CD4-positive, alpha-beta T cell (primary cell): Measurements from ENCODE around the gene OR51E1. TPM values are rescaled to one million over a fixed set of nuclear protein-coding genes. Genes with fewer than 3 reads are reported as not detected.

ENCODE experiments used
- ATAC-seq: fragments of 200-7000 bp; cut with Tn5 transposase; one replicate; pipeline ENCODE4 v1.10.0; 2022; ENCODE audit warnings: mild to moderate bottlenecking; ENCODE audit not compliant: poor library complexity
- CTCF ChIA-PET: fragments of 350-600 bp; sonication (Branson Sonifier 250); formaldehyde crosslinking; loops from one replicate; lab custom pipeline; 2021; ENCODE audit warnings: antibody characterized with exemption, inconsistent platforms; lab: Charles Lee
- POLR2A ChIA-PET: fragments of 350-600 bp; sonication (Branson Sonifier 250); formaldehyde crosslinking; loops from one replicate; lab custom pipeline; 2021; ENCODE audit warnings: antibody characterized with exemption, inconsistent platforms; lab: Charles Lee
- DNase-seq, 14 experiments: peaks; one replicate each; pipeline ENCODE4 v3.0.0-alpha.2; 2013 to 2020; ENCODE audit warnings: mixed read lengths in 2 of 14
- H3K27ac ChIP-seq, 2 donors: one replicate each; pipeline versions ENCODE4 v1.5.1 to v1.7.0; 2013; ENCODE audit warnings: low read length in 2 of 2, low read depth in 1 of 2, mild to moderate bottlenecking in 1 of 2
- H3K27me3 ChIP-seq, 2 experiments: 1 replicate in 1 of 2; 2 replicates in 1 of 2; pipeline versions ENCODE4 v1.6.1 to v1.7.0; 2013; ENCODE audit warnings: low read length in 2 of 2, control low read depth in 1 of 2, mild to moderate bottlenecking in 1 of 2, moderate library complexity in 1 of 2; ENCODE audit not compliant: insufficient read depth in 2 of 2, control insufficient read depth in 1 of 2
- H3K36me3 ChIP-seq: one replicate; pipeline ENCODE4 v1.6.1; 2013; ENCODE audit warnings: low read length, control low read depth; ENCODE audit not compliant: insufficient read depth
- H3K4me1 ChIP-seq: one replicate; pipeline ENCODE4 v1.6.1; 2013; ENCODE audit warnings: low read length, control low read depth; ENCODE audit not compliant: insufficient read depth
- H3K4me3 ChIP-seq: one replicate; pipeline ENCODE4 v1.5.1; 2013; ENCODE audit warnings: mild to moderate bottlenecking, low read length, moderate library complexity
- H3K9me3 ChIP-seq, 2 experiments: 1 replicate in 1 of 2; 2 replicates in 1 of 2; pipeline versions ENCODE4 v1.6.1 to v1.7.0; 2013; ENCODE audit warnings: low read length in 2 of 2, mild to moderate bottlenecking in 2 of 2, control low read depth in 1 of 2, moderate library complexity in 1 of 2; ENCODE audit not compliant: control insufficient read depth in 1 of 2, insufficient read depth in 1 of 2
- H3K27ac Mint-ChIP-seq: one replicate; pipeline ENCODE4 v1.8.0; 2020; ENCODE audit warnings: mixed read lengths
- H3K27me3 Mint-ChIP-seq: one replicate; pipeline ENCODE4 v1.8.0; 2021; ENCODE audit warnings: mixed read lengths
- H3K36me3 Mint-ChIP-seq: one replicate; pipeline ENCODE4 v1.8.0; 2021; ENCODE audit warnings: low read depth, mixed read lengths
- H3K4me1 Mint-ChIP-seq: one replicate; pipeline ENCODE4 v1.8.0; 2021; ENCODE audit warnings: low read depth, mixed read lengths
- H3K4me3 Mint-ChIP-seq: one replicate; pipeline ENCODE4 v1.8.0; 2020; ENCODE audit warnings: mild to moderate bottlenecking, mixed read lengths
- H3K9me3 Mint-ChIP-seq: one replicate; pipeline ENCODE4 v1.8.0; 2020; ENCODE audit warnings: mixed read lengths
- CTCF ChIP-seq: fragments of 200-600 bp; IDR thresholded peaks from one replicate; pipeline ENCODE4 v1.8.0; 2022; ENCODE audit warnings: antibody characterized with exemption, mild to moderate bottlenecking
- intact Hi-C, 2 experiments: fragments of 100-400 bp; cut with DNase I in 1 of 2; cut with micrococcal nuclease in 1 of 2; formaldehyde crosslinking; loops; one replicate each; pipeline versions ENCODE4 v1.15.1 to v1.9.0; 2023 to 2025; cut with DNase I, micrococcal nuclease
- total RNA-seq, 174 experiments: library from RNA in 2 of 174; stranded (reverse) in 2 of 174; gene quantifications; one replicate each; pipeline ENCODE4 v1.2.3 and lab custom pipeline; 2021 to 2026

The OR51E1 gene
- total RNA-seq, 2 experiments from 2014 or later, result not detected

- Histone ChIP-seq H3K4me1 (no peaks in the 10 kb centered on the region), H3K36me3 (no peaks in the 10 kb centered on the region), H3K27ac (no peak overlapping the region), H3K9me3 (peaks cover 8 to 17% of the 10 kb centered on the region in 2 experiments), H3K4me3 (no peak overlapping the region), H3K27me3 (peaks cover 6 to 13% of the 10 kb centered on the region in 2 experiments)
- ATAC-seq (no peak), DNase-seq (peak in 8 of 14 experiments; percentile 6 to 58 (median 28))
- no peak for TF ChIP-seq CTCF
- Mint-ChIP-seq H3K9me3 (peaks cover 12% of the 10 kb centered on the region), H3K36me3 (no peaks in the 10 kb centered on the region), H3K27ac (no peak overlapping the region), H3K4me3 (no peak overlapping the region), H3K4me1 (no peaks in the 10 kb centered on the region), H3K27me3 (peaks cover 48% of the 10 kb centered on the region)
- CTCF ChIA-PET, result interaction anchor here (1.3 to 1.5 kb wide), 2 partner anchors 10 to 13 kb away, joined by 4 to 6 read pairs; partner anchors contain the start of gene OR51D1
- intact Hi-C loops, result no loop called here
- POLR2A ChIA-PET, result interaction anchor here (1.2 kb wide), 1 partner anchor 10 kb away, joined by 3 read pairs; no protein-coding TSS in a partner anchor
Measured at GRCh38 chr11:4626207-4627099, 17.3 kb upstream of the OR51E1 start.

GRCh38 chr11:4636136-4636535, 7.6 kb upstream of the OR51E1 start:
- H3K4me1 ChIP-seq, result peaks cover 7% of the 10 kb centered on the region
- H3K4me3 ChIP-seq, result no peak overlapping the region
- ATAC-seq (no peak), DNase-seq (no peak)
- H3K4me1 Mint-ChIP-seq, result no peaks in the 10 kb centered on the region
- H3K27me3 ChIP-seq, result peaks cover 2 to 7% of the 10 kb centered on the region in 2 experiments
- POLR2A ChIA-PET, result interaction anchor here (1.5 kb wide), 1 partner anchor 28 kb away, joined by 4 read pairs; the partner anchor contains the start of gene TRIM68
- H3K36me3 ChIP-seq, result no peaks in the 10 kb centered on the region
- no peak overlapping the region for H3K27ac Mint-ChIP-seq
- H3K27me3 Mint-ChIP-seq, result peaks cover 24% of the 10 kb centered on the region
- no peak for TF ChIP-seq CTCF
- CTCF ChIA-PET, result interaction anchor here (0.8 to 2.2 kb wide), 4 partner anchors 9 to 1177 kb away, joined by 3 to 6 read pairs (median 4); no protein-coding TSS in a partner anchor
- H3K27ac ChIP-seq, result no peak overlapping the region
- no peaks in the 10 kb centered on the region for H3K9me3 Mint-ChIP-seq
- intact Hi-C loops, result loop anchor here (2.0 to 5.0 kb wide), 3 partner anchors 449 to 1717 kb away; no protein-coding TSS in a partner anchor
- no peak overlapping the region for H3K4me3 Mint-ChIP-seq
- no peaks in the 10 kb centered on the region for H3K9me3 ChIP-seq
- H3K36me3 Mint-ChIP-seq, result no peaks in the 10 kb centered on the region

- DNase-seq (peak; percentile 47 to 80 (median 57)), ATAC-seq (peak; percentile 86)
- peak; percentile 87 for TF ChIP-seq CTCF
- H3K36me3 ChIP-seq, result no peaks in the 10 kb centered on the region
- H3K4me1 ChIP-seq, result peaks cover 7% of the 10 kb centered on the region
- H3K4me3 ChIP-seq, result no peak within 1 kb of the TSS
- CTCF ChIA-PET, result interaction anchor here (0.8 to 2.2 kb wide), 5 partner anchors 10 to 1716 kb away, joined by 3 to 6 read pairs (median 5); no protein-coding TSS in a partner anchor
- Mint-ChIP-seq H3K36me3 (no peaks in the 10 kb centered on the region), H3K9me3 (no peaks in the 10 kb centered on the region), H3K27ac (no peak within 1 kb of the TSS), H3K4me3 (no peak within 1 kb of the TSS), H3K4me1 (no peaks in the 10 kb centered on the region), H3K27me3 (peaks cover 24% of the 10 kb centered on the region)
- POLR2A ChIA-PET, result interaction anchor here (0.6 to 1.5 kb wide), 3 partner anchors 10 to 991 kb away, joined by 3 to 4 read pairs (median 3); partner anchors contain the start of gene TRIM68
- intact Hi-C loops, result loop anchor here (1.0 to 5.0 kb wide), 4 partner anchors 450 to 1716 kb away; partner anchors contain the start of gene OR52N2 (in 1 of the 2)
- no peak within 1 kb of the TSS for H3K27ac ChIP-seq
- peaks cover 4 to 7% of the 10 kb centered on the region in 2 experiments for H3K27me3 ChIP-seq
- H3K9me3 ChIP-seq, result no peaks in the 10 kb centered on the region
Measured at GRCh38 chr11:4636962-4637661, 6.7 kb upstream of the OR51E1 start, which contains the start of gene OR51D1. TSS of gene OR51D1 (plus strand) at chr11:4637477. CDS start at chr11:4639791, 2,314 bp downstream.
